Suprapubic skin (tissue), 4 donors: ENCODE results near the gene PLB1.

Experiments used
- EP300 ChIP-seq: sonication (generic); formaldehyde crosslinking; IDR thresholded peaks from one replicate; pipeline ENCODE4 v1.6.1; 2017; ENCODE audit warnings: antibody characterized with exemption
- POLR2AphosphoS5 ChIP-seq, 3 donors: sonication (generic); formaldehyde crosslinking; IDR thresholded peaks; one replicate each; pipeline ENCODE4 v1.6.1; 2017; ENCODE audit warnings: antibody characterized with exemption in 3 of 3
- TF ChIP-seq, protein P1 (sequence below), 2 donors: fragments of 200-600 bp in 1 of 2; fragments of 450-650 bp in 1 of 2; sonication (generic) in 1 of 2; IDR thresholded peaks; one replicate each; pipeline ENCODE4 v1.5.1; 2016 to 2019; ENCODE audit warnings: antibody characterized with exemption in 2 of 2, mild to moderate bottlenecking in 1 of 2, moderate library complexity in 1 of 2

DNA sequence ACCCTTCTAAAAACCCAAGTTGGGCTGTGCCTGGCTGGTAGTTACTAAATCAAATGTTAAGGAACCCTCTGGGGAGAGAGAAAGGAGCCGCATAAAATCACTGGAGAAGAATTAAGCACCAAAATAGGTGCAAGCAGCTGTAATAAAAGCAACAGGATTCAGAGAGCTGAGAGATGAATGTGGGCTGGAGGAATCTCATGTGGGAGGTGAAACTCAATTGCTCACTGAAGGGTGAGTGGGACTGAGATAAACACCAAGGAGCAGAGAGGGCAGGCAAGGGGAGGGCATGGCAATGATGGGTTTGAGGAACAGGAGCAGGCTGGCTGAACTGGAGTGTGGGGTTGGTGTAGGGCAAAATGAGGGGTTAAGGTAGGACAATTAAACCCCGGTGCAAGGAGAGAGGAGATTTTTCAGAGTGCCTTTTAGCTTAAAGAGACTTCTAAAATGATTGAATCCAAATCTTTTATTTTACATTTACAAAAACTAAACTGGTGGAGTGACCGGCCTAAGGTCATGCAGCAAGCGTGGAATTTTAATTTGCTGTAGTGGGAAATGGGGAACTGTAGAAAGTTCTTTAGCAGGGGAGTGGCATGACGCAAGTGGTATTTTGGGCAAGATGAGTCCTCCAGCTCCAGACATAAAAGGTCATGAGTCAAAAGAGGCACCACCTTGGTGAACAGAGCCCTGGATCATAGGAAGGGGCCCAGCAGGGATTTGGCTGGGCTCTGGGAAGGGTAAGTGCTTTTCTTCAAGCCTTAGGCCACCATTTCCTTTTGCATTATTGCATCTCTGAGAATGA lies 10.5 kb downstream of the PLB1 start:
- no peak for TF ChIP-seq POLR2AphosphoS5 (IDR thresholded peaks at IDR 0.05)
- no peak for TF ChIP-seq EP300
- TF ChIP-seq, protein P1, sequence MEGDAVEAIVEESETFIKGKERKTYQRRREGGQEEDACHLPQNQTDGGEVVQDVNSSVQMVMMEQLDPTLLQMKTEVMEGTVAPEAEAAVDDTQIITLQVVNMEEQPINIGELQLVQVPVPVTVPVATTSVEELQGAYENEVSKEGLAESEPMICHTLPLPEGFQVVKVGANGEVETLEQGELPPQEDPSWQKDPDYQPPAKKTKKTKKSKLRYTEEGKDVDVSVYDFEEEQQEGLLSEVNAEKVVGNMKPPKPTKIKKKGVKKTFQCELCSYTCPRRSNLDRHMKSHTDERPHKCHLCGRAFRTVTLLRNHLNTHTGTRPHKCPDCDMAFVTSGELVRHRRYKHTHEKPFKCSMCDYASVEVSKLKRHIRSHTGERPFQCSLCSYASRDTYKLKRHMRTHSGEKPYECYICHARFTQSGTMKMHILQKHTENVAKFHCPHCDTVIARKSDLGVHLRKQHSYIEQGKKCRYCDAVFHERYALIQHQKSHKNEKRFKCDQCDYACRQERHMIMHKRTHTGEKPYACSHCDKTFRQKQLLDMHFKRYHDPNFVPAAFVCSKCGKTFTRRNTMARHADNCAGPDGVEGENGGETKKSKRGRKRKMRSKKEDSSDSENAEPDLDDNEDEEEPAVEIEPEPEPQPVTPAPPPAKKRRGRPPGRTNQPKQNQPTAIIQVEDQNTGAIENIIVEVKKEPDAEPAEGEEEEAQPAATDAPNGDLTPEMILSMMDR (IDR thresholded peaks at IDR 0.05), result no peak
